Heart right ventricle (tissue), 16 donors: ENCODE data around the gene SLC2A1. TPM values are rescaled to one million over a fixed set of nuclear protein-coding genes. Genes with fewer than 3 reads are reported as not detected.

Source experiments
- ATAC-seq, 8 donors: fragments of 200-7000 bp; cut with Tn5 transposase; one replicate each; pipeline ENCODE4 v1.9.1; 2020; ENCODE audit warnings: mild to moderate bottlenecking in 8 of 8, moderate library complexity in 8 of 8, moderate number of reproducible peaks in 1 of 8
- DNase-seq, 2 donors: peaks; one replicate each; pipeline ENCODE4 v3.0.0-alpha.2; 2020
- H3K27ac ChIP-seq, 10 donors: fragments of 200-600 bp; sonication (generic) in 2 of 10; one replicate each; pipeline versions ENCODE4 v1.5.0 to v1.8.0; 2020 to 2022; ENCODE audit warnings: mild to moderate bottlenecking in 3 of 10
- H3K27me3 ChIP-seq, 7 donors: fragments of 200-600 bp; one replicate each; pipeline ENCODE4 v1.8.0; 2021 to 2022; ENCODE audit warnings: mild to moderate bottlenecking in 2 of 7
- H3K36me3 ChIP-seq, 9 donors: fragments of 200-600 bp; sonication (generic) in 1 of 9; one replicate each; pipeline versions ENCODE4 v1.5.0 to v1.8.0; 2020 to 2022; ENCODE audit warnings: mild to moderate bottlenecking in 2 of 9
- H3K4me1 ChIP-seq, 9 donors: fragments of 200-600 bp; sonication (generic) in 1 of 9; one replicate each; pipeline versions ENCODE4 v1.5.0 to v1.8.0; 2020 to 2022; ENCODE audit warnings: mild to moderate bottlenecking in 4 of 9
- H3K4me3 ChIP-seq, 10 donors: fragments of 200-600 bp; sonication (generic) in 2 of 10; one replicate each; pipeline versions ENCODE4 v1.5.0 to v1.8.0; 2020 to 2022; ENCODE audit warnings: mild to moderate bottlenecking in 7 of 10, moderate library complexity in 2 of 10
- H3K9me3 ChIP-seq, 11 donors: fragments of 200-600 bp in 10 of 11; sonication (generic) in 2 of 11; one replicate each; pipeline versions ENCODE4 v1.5.0 to v1.8.0; 2013 to 2022; ENCODE audit warnings: mild to moderate bottlenecking in 2 of 11, control low read depth in 1 of 11, moderate library complexity in 1 of 11
- WGBS, 2 donors: extraction: QIAGEN DNeasy Blood & Tissue Kit; methylation state at CpG; one replicate each; pipeline ENCODE4 v1.1.7; 2013; ENCODE audit warnings: inconsistent platforms in 1 of 2; 5-methylcytosine and 5-hydroxymethylcytosine counted together
- intact Hi-C, 10 donors: fragments of 100-400 bp; cut with DNase I; formaldehyde crosslinking; loops; one replicate each; pipeline versions ENCODE4 v1.11.1 to v1.14.2; 2022
- polyA plus RNA-seq, 2 donors: library from polyadenylated mRNA; stranded (reverse); fragments of 200-250 nt; gene quantifications; one replicate each; pipeline ENCODE4 v1.2.3, GENCODE V29; 2013
- total RNA-seq, 10 donors: library from RNA; stranded (reverse); fragmentation: NEBNext Ultra II Directional in 3 of 10; extraction: Animal tissue kit (Norgen Biotek cat#: 25700) in 3 of 10; gene quantifications; one replicate each; pipeline versions ENCODE4 v1.2.1 to v1.2.4, GENCODE V29; 2021 to 2023
- TF ChIP-seq, protein P1 (sequence below), 9 donors: fragments of 200-600 bp; sonication (generic) in 2 of 9; IDR thresholded peaks; one replicate each; pipeline versions ENCODE4 v1.5.0 to v1.8.0; 2021 to 2022; ENCODE audit warnings: antibody characterized with exemption in 9 of 9, mild to moderate bottlenecking in 5 of 9, moderate library complexity in 1 of 9
- donor health status: Arrhythmogenic right ventricular cardiomyopathy.
- donor health status: ischemic (EF 13 %, LVEDD 7.1; RV severe dilation, severe dysfunction).
- donor health status: healthy with polysubstance abuse.
- donor health status: DM: no; HTN: yes; CAD: no.
- donor health status: DM: no; HTN: no; CAD: no.
- donor health status: ischemic (EF 25% LVEDD 6.9; RV normal size, moderate dysfunction).
- donor health status: ischemic (EF 25% LVEDD 5.7; RV mildly dilated, moderate dysfunction).
- donor health status: healthy.
- donor health status: DM: yes; HTN: yes; CAD: no.
- donor health status: Ischemic cardiomyopathy.
- donor health status: ischemic (EF 35%, LVEDD 5.7; RV mildly dilated, moderate dysfunction).
- donor health status: nonischemic (EF 11% LVEDD 7.7; RV severe dilation, severe dysfunction).
- donor health status: DM: yes; HTN: yes; CAD: no.
- donor health status: PGD.
- donor health status: ischemic (EF 29% LVEDD 5.4; RV normal size, mild dysfunction).
- donor health status: nonischemic (EF 23%, LVEDD 6.1; RV moderate dilation, normal function).

Gene SLC2A1
- total and polyA plus RNA-seq, 12 donors = 6.7 to 98.7 (median 28.9) TPM

DNA sequence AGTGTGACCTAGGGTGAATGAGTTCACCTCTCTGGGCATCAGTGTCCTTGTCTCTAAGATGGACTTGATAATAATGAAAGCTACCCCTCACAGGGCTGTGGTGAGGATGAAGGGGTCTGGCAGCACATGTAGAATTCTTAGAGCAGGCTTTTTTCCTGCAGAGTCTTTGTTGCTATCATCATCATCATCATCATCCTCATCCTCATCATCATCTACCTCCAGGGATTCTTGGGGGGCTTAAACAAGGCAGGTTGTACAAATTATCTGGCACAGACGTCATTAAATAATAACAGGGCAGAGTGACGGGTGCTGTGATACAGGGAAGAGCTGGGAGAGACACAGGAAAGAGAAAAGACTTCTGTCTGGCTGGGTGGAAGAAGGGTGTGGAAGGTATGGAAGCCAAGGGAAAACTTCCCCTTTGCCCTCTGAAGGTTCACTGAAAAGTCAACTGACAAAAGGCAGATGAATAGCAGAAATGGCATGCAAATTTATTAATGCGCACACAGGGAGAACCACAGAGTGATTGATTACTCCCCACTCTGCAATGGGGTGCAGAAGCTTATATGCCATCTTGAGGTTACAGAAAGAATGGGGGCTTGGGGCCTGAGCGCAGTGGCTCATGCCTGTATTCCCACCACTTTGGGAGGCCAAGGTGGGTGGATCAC is 17.0 kb upstream of the SLC2A1 start:
- TF ChIP-seq, protein P1, sequence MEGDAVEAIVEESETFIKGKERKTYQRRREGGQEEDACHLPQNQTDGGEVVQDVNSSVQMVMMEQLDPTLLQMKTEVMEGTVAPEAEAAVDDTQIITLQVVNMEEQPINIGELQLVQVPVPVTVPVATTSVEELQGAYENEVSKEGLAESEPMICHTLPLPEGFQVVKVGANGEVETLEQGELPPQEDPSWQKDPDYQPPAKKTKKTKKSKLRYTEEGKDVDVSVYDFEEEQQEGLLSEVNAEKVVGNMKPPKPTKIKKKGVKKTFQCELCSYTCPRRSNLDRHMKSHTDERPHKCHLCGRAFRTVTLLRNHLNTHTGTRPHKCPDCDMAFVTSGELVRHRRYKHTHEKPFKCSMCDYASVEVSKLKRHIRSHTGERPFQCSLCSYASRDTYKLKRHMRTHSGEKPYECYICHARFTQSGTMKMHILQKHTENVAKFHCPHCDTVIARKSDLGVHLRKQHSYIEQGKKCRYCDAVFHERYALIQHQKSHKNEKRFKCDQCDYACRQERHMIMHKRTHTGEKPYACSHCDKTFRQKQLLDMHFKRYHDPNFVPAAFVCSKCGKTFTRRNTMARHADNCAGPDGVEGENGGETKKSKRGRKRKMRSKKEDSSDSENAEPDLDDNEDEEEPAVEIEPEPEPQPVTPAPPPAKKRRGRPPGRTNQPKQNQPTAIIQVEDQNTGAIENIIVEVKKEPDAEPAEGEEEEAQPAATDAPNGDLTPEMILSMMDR (IDR thresholded peaks at IDR 0.05) = no peak
- Histone ChIP-seq H3K36me3 (no peaks in the 10 kb centered on the region), H3K9me3 (no peaks in the 10 kb centered on the region), H3K4me1 (peaks cover 0 to 9% (median 6%) of the 10 kb centered on the region in 9 donors), H3K4me3 (no peak overlapping the region), H3K27me3 (no peaks in the 10 kb centered on the region), H3K27ac (no peak overlapping the region)
- DNase-seq (no peak), ATAC-seq (no peak)
- WGBS, 2 donors = 86 to 91% methylated on average over 4 of the region's 4 CpGs
- intact Hi-C loops = no loop called here

DNA sequence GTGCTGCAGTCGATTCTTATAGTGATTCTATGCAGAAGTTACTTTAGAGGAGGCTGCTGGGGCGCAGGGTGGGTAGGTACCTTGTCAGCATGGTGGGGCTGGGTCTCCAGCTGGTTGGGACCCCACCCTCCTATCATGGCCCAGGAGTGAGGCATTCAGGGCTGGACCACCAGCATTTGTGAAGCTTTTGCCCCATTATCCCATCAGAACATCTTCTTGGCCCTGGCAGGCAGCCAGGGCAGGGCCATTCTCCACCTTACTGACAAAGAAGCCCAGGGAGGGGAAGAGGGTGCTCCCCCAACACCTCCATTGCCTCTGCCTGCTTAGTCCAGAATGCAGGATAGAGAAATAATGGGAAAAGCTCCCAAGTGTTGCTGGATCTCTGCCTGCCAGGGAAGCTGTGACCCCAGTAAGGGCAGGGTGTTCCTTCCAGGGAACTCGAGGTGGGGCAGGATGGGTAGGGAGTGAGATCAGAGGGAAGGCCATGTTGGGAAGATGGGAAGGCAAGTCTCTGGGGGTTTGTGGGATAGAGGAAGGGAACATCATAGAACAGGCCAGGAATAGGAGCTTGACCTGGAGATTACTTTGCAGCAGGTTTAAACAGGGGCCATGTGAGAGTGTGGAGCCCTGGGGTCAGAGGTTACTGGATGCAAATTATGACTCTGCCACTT is 16.2 kb upstream of the SLC2A1 start:
- peaks cover 0 to 9% (median 4%) of the 10 kb centered on the region in 9 donors for H3K4me1 ChIP-seq
- peaks cover 0 to 4% (median 0%) of the 10 kb centered on the region in 7 donors for H3K27me3 ChIP-seq
- DNase-seq (no peak), ATAC-seq (no peak)
- no peak overlapping the region for H3K27ac ChIP-seq
- intact Hi-C loops = no loop called here
- H3K9me3 ChIP-seq = no peaks in the 10 kb centered on the region
- H3K36me3 ChIP-seq = no peaks in the 10 kb centered on the region
- 76 to 82% methylated on average over 3 of the region's 3 CpGs for WGBS, 2 donors
- TF ChIP-seq, protein P1 (IDR thresholded peaks at IDR 0.05) = no peak
- no peak overlapping the region for H3K4me3 ChIP-seq

DNA sequence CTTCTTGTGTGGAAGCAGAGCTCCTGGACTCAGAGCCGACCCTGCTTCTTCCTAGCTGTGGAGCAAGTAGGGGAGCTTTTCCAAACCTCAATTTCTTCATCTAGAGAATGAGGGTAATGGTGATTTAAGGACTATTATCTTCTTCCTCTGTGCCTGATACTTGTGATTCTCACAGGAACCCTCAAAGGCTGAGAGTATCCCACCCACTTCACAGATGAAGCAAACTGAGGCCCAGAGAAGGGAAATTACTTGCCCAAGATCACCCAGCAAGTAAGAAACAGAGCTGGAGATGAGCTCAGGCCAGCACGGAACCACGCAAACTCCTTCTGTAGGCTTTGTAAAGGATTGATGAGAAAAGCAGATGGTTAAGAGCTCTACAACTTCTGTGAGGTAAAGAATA is 15.1 kb upstream of the SLC2A1 start:
- peak overlapping the region in 2 of 10 donors; percentile 34 to 39 for H3K27ac ChIP-seq

DNA sequence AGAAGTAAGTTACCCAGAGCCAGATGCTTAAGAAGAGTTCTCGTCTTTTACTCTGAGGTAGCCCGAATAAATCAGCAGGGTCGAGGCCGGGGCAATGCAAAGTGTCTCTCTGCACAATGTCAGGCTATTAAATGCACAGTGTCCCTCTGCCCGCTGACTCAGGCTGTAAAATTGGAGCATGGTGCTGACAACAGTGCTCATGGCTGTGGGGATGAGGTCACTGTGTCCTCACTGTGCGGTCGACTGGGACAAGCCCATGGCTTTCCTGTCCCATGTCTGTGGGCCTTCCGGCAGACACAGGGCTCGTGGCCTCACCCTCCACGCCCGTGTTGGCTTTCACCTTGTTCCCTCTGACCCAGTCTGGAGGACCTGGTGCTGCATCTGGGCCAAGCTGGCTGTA is 14.6 kb upstream of the SLC2A1 start:
- no peaks in the 10 kb centered on the region for H3K36me3 ChIP-seq
- H3K4me3 ChIP-seq = no peak overlapping the region
- ATAC-seq = peak; percentile 47 to 97 (median 90)
- peaks cover 0 to 4% (median 0%) of the 10 kb centered on the region in 7 donors for H3K27me3 ChIP-seq
- 37 to 51% methylated on average over 11 of the region's 11 CpGs for WGBS, 2 donors
- intact Hi-C loops = no loop called here
- peak overlapping the region in 2 of 10 donors; percentile 34 to 39 for H3K27ac ChIP-seq
- peak in 1 of 2 donors; percentile 20 for DNase-seq
- TF ChIP-seq, protein P1 (IDR thresholded peaks at IDR 0.05) = no peak
- H3K9me3 ChIP-seq = no peaks in the 10 kb centered on the region
- H3K4me1 ChIP-seq = peaks cover 0 to 9% (median 4%) of the 10 kb centered on the region in 9 donors

More for the DNA sequence above, 15.1 kb upstream of the SLC2A1 start:
- no peak for ATAC-seq
- H3K36me3 ChIP-seq = no peaks in the 10 kb centered on the region
- no peak overlapping the region for H3K4me3 ChIP-seq
- 81 to 87% methylated on average over 3 of the region's 3 CpGs for WGBS, 2 donors
- TF ChIP-seq, protein P1 (IDR thresholded peaks at IDR 0.05) = no peak
- no peaks in the 10 kb centered on the region for H3K9me3 ChIP-seq
- H3K27me3 ChIP-seq = peaks cover 0 to 4% (median 0%) of the 10 kb centered on the region in 7 donors
- DNase-seq = no peak
- intact Hi-C loops = no loop called here
- peaks cover 0 to 9% (median 4%) of the 10 kb centered on the region in 9 donors for H3K4me1 ChIP-seq
